HG03039 (cell line): ENCODE data around the gene GBE1.
"Not testable (repeated sequence)": the region's sequence is repeated elsewhere in the genome, so short reads cannot be mapped to it uniquely, and the experiment has no call there.

Source experiments
- ATAC-seq: cut with Tn5 transposase; IDR thresholded peaks from one replicate; pipeline ENCODE4 v1.9.1; 2021; ENCODE audit warnings: mild to moderate bottlenecking, moderate library complexity; ENCODE audit not compliant: unreplicated experiment

The GBE1 gene

DNA sequence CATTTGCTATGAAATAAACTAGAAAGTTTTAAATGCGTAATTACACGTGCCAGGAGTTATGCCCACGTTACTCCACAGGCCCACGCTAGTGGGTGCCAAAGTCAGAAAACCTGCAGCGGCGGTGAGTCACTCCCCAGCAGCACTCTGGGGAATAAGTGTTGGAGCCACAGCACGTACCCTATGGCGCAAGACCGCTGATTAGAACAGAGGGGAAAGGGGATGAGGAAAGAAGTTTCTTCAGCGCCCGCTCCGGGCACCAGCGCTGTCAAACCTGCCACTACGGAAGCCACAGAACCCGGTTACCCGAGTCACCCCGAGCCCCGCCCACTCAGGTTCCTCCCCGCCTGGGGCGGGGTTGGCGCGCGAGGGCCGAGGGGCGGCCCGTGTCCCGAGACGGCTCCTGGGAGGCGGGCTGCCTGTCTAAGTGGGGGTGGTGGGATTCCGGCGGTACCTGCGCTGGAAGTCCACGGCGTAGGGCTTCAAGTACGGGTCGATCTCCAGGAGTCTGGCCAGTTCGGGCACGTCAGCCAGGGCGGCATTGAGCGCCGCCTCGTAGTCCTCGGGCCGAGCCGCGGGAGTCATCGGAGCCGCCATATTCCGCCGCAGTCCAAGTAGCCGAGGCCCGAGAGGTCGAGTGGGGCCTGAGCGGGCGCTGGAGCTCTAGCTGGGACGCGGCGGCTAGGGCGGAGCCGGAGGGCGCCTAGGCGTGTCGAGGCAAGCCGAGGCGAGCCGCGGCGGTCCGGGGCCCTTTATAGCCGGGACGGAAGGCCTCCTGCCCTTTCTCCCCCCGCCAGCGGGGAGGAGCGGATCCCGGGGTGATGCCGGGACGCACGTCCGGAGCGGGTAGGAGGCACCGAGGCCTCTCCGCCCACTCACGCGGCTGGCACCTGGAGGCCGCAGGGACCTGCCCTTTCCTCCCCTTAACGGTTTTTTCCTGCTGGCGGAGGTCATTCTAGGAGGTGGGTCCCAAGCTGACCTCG is at the start of gene GBE1:
Gene GBE1, minus strand, starts transcription at position 722 of the 980 bp plus-strand sequence. Its CDS starts 128 bp downstream, at position 594.
- ATAC-seq, result peak; percentile 87

DNA sequence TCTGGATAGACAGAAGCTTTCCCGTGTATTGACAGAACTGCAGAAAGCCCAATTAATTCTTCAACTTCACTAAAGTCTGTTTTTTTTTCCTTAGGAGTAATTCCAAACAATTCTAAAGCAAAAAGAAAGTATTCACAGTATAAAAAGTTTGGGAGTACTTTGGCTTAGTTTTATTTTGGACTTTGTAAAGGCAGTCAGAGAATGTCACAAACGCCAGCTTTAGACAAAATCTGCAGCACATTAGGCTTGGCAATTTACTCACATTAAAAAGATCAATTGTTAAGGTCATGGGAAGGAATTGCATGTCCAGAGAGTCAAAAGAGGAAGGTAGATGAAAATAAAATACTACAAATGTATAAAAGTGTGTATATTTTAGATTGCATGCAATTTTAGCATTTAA is 47.5 kb upstream of the GBE1 start:
- ATAC-seq, result no peak

DNA sequence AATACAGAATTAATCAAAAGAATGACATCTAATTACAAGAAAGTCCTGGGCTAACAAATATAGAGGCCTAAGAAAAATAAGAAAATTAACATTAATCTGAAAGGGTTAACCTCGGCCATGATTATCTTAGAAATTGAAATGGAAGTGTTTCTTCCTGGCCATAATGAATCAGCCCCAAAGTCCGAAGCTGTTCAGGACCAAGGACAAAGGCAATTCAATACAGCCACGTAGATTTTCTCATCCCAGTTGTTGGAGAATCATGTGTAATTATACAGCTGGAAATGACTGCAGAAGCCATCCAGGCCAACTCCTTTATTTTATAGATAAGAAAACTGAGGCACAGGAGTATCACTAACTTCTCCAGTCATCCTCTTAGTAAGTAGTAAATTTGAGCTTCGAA is 38.0 kb upstream of the GBE1 start:
- no peak for ATAC-seq

DNA sequence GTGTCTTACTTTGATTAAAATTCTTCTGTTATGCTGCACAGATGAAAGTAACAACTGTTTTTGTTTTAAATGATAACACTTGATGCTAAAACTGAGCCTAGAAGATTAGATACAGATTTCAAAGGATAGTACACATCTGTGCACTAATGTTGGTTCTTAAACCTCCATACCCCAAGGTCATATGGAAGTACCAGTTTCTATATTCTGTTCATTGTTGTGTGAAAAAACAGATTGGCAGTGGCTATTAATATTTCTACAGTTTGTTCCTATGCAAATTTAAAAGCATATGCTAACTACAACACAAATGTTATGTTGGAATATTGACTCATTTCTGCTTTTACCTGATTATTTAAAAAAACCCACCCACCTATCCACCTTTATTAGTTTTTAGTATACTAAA is 32.0 kb upstream of the GBE1 start:
- no peak for ATAC-seq

DNA sequence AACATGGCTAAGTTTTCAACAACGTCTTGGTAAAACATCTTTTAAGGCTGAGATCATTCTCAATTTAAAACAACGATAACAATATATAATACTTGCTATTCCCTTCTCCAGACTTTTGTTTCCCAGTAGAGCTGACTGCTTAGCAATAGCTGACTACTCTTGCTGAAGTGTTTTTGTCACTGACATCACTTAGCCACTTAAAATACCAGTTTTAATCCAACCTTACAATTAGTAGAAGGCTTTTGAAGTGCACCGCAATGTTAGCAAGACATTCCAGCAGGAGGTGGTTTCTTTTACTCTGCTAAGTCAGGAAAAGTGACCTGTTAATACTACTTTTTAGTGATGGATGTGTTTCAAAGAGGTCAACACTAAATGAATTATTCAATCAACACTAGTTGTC is 28.7 kb upstream of the GBE1 start:
- ATAC-seq, result no peak

DNA sequence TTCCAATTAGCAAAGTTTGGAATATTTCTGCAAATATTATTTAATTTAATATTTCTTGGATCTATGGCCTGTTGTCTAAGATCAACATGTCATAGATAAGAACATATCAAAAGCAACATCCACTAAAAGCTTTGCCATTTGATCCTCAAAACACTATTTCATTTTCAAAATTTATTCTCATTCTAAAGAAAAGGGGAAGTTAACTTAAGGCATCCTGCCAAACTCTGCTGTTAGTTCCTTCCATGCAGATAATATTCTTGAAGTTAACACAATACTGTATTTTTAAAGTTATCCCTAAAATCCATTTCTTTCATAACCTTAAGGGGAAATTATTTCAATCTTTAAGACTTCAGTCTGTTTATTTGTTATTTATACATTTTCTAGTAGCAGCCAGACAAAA is 28.2 kb upstream of the GBE1 start:
- no peak for ATAC-seq

DNA sequence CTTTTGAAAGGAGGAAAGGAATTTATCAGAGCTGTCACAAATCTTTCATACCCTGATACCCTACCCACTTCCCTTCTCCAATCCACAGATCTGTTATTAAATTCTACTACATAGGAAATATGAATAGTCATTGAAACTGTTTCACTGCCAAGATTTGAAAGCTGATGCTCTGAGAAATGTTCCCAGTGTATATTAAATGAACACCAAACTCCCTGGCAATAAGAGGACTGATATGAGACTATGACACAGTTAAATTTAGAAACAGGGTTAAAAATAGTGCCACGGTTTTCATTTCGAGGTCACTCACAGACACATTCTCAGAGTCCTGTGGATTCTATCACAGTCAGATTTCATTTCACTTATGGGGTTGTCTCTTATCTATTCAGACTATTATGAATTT is 27.2 kb upstream of the GBE1 start:
- ATAC-seq, result peak; percentile 78

DNA sequence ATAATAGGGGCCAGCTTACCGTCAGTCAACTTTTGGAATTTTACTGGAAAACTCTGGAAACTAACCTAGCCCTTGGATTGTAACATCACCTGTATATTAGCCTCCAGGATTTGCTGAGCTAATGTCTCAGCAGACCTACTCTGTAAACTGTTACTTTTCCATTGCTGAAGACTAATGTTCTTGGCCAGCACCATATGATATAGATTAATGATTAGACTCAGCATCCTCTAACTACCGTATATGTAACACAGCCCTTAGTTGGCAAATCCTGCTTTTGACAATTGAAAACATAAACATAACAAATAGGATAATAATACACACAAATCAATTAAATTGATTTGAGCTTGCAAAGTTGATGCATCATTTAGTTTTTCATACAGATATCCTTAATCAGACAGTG is 26.6 kb upstream of the GBE1 start:
- no peak for ATAC-seq

DNA sequence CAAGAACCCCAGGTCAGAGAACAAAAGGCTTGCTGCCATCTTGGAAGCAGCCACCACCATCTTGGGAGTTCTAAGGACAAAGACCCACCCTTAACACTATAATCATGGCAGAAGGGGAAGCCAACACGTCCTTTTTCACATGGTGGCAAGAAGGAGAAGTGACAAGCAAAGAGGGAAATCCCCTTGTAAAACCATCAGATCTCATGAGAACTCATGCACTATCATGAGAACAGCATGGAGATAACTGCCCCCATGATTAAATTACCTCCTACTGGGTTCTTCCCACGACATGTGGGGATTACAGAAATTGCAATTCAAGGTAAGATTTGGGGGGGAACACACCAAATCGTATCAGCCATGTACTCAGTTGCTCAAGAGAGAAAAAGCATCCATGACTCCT is 21.1 kb upstream of the GBE1 start:
- ATAC-seq, result no peak

DNA sequence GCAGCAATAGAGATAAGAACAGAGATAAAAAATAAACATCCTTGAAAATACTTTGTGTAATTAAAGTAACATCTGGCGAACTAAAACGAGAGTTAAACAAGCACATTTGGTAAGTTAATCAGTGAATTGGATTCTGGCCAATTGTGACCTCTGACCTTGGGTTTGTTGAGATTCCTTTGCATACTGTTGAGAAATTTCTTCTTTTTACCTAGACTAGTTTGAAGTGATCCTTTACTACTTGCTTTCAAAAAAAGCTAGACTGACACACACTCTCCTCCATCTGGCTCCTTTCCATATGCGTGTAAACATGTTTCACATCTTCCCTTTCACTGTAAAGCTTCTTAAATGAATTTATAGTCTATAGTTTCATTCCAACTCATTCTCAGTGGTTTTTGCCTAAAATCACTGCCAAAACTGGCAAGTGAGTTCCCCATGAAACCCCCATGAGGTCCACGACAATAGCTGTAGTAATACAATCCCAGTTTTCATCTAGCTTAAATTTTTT is 17.3 kb upstream of the GBE1 start:
- ATAC-seq, result peak; percentile 64

DNA sequence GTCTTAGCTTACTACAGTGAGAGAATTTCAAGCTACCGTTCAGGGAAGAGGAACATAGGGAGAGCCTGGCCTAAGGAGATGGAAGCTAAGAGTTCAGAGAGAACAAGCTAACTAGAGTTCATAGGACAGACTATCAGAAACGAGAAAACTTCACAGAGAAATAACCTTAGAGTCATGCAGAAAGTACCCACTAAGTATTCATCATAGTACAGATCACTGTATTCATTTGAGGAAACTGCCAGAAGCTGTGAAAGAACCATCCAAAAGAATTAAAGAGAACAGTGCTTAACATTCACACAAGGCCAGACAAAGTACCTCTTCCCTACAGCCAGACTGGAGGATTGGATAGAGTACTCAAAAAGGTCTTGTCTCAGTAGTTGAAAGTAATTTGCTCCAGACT is 15.2 kb upstream of the GBE1 start:
- peak; percentile 51 for ATAC-seq

DNA sequence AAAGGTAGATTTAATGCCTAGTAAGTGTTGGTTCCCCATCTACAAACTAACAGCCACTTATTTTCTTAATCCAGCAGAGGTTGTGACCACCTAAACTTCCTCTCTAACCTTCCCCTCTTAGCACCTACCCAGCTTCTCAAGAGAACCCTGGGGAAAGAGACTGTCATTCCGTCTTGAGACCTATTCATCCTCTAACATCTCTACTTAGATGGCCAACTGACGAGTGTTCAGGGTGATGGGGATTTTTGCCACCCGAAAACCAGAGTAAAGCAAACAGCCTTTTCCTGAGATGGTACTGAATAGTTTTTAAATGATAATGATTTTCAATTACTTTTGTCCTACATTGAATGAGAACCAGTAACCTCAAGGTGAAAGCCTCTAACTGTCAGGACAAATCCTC is 9.3 kb upstream of the GBE1 start:
- no peak for ATAC-seq

DNA sequence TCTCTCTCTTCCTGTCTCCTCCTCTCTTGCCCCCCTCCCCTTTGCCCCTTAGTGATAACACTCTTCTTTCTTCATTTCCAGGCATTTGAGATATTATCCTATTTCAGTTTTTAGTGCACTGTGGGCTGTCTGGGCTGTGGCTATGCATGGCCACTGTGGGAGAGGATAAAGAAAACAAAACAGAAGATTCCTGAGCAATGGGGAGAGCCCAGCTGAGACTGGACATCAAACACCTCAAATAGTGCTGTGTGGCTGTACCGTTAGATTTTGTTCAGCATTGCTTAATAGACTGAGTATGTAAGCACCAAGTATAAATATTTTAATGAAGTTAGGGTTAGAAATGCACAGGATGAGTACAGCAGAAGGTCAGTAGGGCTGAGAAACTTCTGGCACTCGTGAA is 7.9 kb upstream of the GBE1 start:
- ATAC-seq, result no peak

DNA sequence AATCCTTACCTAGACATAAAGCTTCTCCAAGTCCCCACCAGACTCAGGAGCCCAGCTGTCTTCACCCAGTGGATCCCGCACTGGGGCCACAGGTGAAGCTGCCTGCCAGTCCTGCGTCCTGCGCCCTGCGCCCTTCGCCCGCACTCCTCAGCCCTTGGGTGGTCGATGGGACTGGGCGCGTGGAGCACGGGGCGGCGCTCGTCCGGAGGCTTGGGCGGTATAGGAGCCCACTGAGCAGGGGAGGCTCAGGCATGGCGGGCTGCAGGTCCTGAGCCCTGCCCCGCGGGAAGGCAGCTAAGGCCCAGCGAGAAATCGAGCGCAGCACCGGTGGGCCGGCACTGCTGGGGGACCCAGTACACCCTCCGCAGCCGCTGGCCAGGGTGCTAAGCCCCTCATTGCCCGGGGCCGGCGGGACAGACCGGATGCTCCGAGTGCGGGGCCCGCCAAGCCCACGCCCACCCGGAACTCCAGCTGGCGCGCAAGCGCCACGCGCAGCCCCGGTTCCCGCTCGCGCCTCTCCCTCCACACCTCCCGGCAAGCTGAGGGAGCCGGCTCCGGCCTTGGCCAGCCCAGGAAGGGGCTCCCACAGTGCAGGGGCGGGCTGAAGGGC is 5.9 kb upstream of the GBE1 start:
- not testable (repeated sequence) for ATAC-seq

DNA sequence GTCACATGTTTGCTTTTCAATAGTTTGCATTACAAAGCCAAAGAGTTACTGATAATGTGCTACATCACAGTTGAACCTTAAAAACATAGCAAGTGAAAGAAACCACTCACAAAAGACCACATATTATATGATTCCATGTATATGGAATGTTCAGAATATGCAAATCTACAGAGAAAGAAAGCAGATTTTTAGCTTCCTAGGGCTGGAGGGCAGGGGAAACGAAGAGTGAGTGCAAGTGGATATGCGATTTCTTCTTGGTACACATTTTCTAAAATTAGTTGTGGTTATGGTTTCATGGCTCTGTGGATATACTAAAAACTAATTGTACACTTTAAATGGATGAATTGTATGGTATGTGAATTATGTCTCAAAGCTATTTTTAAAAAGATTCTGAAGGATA is 4.0 kb upstream of the GBE1 start:
- no peak for ATAC-seq

DNA sequence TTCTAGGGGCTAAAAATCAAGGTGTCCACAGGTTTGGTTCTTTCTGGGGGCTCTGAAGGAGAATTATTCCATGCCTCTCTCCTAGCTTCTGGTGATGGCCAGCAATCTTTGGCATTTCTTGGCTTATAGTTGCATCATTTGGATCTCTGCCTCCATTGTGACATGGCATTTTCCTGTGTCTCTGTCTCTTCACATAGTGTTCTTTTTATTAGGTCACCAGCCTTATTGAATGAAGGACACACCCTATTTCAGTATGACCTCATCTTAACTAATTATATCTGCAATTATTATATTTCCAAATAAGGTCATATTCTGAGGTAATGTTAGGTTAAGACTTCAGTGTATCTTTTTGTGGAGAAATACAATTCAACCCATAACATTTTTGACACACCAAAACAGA is 3.2 kb upstream of the GBE1 start:
- ATAC-seq, result no peak

DNA sequence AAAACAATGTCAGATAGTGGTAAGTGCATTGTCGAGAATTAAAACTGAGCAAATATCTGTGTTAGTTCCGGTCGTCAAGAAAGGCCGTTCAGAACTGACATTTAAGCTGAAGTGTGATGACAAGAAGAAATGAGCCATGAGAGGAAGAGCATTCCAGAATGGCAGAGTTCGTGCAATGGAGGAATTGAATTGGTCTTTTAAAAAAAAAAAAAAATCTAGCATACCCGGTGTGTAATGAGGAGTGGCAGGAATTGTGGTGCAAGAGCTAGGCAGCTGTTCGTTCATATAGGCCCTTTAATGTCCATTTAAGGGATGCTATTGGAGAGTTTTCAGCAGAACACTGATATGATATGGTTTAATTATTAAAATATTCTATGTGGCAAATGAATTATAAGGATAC is 2.6 kb upstream of the GBE1 start:
- ATAC-seq, result no peak

DNA sequence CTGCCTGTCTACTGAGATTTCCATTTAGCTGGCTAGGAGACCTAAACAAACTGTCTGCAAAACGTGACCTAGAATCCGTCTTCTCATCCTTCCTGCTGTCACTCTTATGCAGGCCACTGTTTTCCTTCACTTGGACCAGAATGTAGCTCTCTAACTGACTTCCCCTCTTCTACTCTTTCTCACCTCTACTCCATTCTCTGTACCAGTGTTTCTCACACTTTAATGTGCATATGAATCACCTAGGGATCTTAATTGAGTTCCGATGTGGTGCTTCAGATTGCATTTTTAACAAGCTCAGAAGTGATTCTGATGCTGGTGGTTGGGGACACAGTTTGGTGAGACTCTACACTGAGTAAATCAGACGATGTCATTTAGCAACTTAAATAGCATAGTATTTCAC is 1.6 kb upstream of the GBE1 start:
- no peak for ATAC-seq

DNA sequence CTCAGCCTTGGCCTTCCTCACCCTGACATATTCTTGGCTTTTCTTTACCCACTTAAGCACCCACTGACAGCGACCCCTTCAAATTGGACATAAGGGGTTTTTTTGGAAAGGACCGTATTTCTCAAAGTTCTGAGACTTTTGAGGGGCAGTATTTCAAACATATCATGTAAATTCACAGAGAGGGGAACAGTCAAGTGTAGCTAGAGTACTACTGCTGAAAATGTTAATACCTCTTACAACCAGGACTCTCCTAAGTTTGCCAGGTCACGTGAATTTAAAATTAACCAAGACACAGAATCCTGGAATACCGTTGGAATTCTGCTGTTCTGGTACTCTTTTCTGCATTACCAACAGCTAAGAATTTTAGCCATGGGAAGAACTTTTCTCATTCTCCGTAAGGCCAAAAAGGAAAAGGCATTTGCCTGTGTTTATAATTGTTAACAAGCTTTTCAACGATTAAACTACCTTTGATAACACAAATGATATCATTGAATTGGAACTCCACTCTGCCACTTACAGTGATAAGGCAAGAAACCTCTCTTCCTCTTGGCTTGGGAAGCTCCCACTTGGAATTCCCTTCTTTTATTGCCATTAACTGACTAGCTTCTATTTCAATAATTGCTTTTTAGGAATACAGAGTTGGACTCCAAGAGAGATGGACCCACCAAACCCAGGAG is 597 bp upstream of the GBE1 start:
- ATAC-seq, result no peak

DNA sequence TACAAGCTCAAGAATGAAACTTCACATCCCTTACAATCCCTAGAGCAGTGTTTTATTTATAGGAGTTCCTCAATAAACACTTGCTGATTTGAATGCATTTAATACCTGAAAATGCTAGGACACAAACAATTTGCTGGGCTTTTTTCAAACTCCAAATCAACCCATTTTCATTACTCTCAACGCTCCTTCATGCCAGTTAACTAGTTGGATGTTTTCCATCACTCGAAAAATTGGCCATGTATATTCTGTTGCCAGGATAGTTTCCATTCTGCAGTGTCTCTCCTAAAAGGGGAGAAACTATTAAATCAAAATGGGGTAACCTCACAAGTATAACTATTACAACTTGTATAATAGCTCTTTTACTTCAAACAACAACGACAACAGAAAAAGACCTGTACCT is 1.2 kb downstream of the GBE1 start:
- ATAC-seq, result no peak

DNA sequence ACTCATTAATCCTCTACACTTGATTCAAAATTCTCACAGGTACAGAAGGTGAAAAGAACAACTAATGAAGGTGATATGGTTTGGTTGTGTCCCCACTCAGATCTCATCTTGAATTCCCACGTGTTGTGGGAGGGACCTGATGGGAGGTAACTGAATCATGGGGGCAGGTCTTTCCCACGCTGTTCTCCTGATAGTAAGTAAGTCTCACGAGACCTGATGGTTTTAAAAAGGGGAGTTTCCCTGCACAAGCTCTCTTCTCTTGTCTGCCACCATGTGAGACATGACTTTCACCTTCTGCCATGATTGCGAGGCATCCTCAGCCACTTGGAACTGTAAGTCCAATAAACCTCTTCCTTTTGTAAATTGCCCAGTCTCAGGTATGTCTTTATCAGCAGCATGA is 2.7 kb downstream of the GBE1 start:
- not testable (repeated sequence) for ATAC-seq

DNA sequence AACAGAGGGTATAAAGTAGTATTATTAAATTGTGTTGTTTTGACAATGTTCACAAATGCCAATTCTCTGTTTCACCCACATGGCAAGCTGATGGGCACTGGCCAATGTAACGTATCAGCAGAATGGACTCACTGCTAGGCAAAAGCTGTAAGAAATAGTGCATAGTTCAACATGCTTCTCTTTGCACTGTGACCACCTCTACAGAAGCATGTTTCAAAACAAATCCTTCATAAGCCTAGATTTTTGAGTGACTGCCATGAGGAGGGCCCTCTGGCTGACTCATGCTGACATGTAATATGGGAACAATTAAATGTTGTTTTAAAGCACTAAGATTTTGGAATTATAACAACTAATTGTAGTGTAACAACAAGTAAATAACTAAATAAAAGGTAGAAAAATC is 3.2 kb downstream of the GBE1 start:
- ATAC-seq, result no peak
